ENCODE data around the gene GOLGA8S.
"Not testable (repeated sequence)": the region's sequence is repeated elsewhere in the genome, so short reads cannot be mapped to it uniquely, and the experiment has no call there.

The GOLGA8S gene

DNA sequence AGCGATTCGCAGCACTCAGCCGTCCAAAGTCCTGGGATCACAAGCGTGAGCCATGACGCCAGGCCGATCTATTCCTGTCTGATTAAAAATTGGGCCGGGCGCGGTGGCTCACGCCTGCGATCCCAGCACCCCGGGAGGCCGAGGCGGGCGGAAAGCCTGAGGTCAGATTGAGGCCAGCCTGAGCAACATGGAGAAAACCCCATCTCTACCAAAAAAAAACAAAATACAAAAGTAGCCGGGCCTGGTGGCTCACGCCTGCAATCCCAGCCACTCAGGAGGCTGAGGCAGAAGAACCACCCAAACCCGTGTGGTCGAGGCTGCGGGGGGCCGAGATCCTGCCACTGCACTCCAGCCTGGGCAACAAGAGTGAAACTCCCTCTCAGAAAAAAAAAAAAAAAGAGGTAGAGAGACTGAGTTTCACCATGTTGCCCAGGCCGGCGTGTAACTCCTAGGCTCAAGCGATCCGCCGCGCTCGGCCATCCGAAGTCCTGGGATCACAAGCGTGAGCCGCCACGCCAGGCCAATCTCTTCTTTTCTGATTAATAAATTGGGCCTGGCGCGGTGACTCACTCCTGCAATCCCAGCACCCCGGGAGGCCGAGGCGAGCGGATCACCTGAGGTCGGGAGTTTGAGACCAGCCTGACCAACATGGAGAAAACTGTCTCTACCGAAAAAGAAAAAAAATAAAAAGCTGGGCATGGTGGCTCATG lies 18.5 kb downstream of the GOLGA8S start:
- not testable (repeated sequence) for DNase-seq; H3K4me1 ChIP-seq (ENCODE audit: control insufficient read depth, insufficient read depth, low read length, poor library complexity, severe bottlenecking); H3K27me3 ChIP-seq (replicated peaks; ENCODE audit: control insufficient read depth, insufficient read depth, low read length, poor library complexity, severe bottlenecking); H3K9me3 ChIP-seq (ENCODE audit: control insufficient read depth, low read length); H3K27ac ChIP-seq (ENCODE audit: insufficient read depth, low read length, poor library complexity, severe bottlenecking); H3K4me3 ChIP-seq (ENCODE audit: insufficient read depth, low read depth, low read length, poor library complexity, severe bottlenecking); H3K36me3 ChIP-seq (ENCODE audit: control insufficient read depth, insufficient read depth, low read length)

DNA sequence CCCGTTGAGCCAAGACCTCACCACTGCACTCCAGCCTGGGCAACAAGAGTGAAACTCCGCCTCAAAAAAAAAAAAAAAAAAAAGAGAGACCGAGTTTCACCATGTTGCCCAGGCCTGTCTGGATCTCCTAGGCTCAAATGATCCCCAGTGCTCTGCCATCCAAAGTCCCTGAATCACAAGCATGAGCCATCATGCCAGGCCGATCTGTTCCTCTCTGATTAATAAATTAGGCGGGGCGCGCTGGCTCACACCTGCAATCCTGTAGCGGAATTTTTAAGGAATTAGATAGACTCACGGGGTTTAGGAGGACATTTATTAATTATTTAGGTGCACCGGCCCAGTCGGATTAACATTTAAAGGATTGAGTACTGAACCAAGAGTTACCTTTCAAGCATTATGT lies 19.7 kb downstream of the GOLGA8S start:
- DNase-seq; H3K9me3 ChIP-seq (ENCODE audit: control insufficient read depth, low read length); H3K27me3 ChIP-seq (replicated peaks; ENCODE audit: control insufficient read depth, insufficient read depth, low read length, poor library complexity, severe bottlenecking); H3K36me3 ChIP-seq (ENCODE audit: control insufficient read depth, insufficient read depth, low read length); H3K4me3 ChIP-seq (ENCODE audit: insufficient read depth, low read depth, low read length, poor library complexity, severe bottlenecking); H3K4me1 ChIP-seq (ENCODE audit: control insufficient read depth, insufficient read depth, low read length, poor library complexity, severe bottlenecking); H3K27ac ChIP-seq (ENCODE audit: insufficient read depth, low read length, poor library complexity, severe bottlenecking): not testable (repeated sequence)

- not testable (repeated sequence) for H3K9me3 ChIP-seq (ENCODE audit: control insufficient read depth, low read length); H3K4me1 ChIP-seq (ENCODE audit: control insufficient read depth, insufficient read depth, low read length, poor library complexity, severe bottlenecking); H3K27me3 ChIP-seq (replicated peaks; ENCODE audit: control insufficient read depth, insufficient read depth, low read length, poor library complexity, severe bottlenecking); H3K4me3 ChIP-seq (ENCODE audit: insufficient read depth, low read depth, low read length, poor library complexity, severe bottlenecking); H3K36me3 ChIP-seq (ENCODE audit: control insufficient read depth, insufficient read depth, low read length); DNase-seq; H3K27ac ChIP-seq (ENCODE audit: insufficient read depth, low read length, poor library complexity, severe bottlenecking)
These were observed 24.4 kb downstream of the GOLGA8S start for GRCh38 chr15:23378946-23379345.

GRCh38 chr15:23380700-23381099 lies 26.2 kb downstream of the GOLGA8S start:
- not testable (repeated sequence) for H3K4me1 ChIP-seq (ENCODE audit: control insufficient read depth, insufficient read depth, low read length, poor library complexity, severe bottlenecking); H3K36me3 ChIP-seq (ENCODE audit: control insufficient read depth, insufficient read depth, low read length); H3K27me3 ChIP-seq (replicated peaks; ENCODE audit: control insufficient read depth, insufficient read depth, low read length, poor library complexity, severe bottlenecking); H3K4me3 ChIP-seq (ENCODE audit: insufficient read depth, low read depth, low read length, poor library complexity, severe bottlenecking); H3K9me3 ChIP-seq (ENCODE audit: control insufficient read depth, low read length); H3K27ac ChIP-seq (ENCODE audit: insufficient read depth, low read length, poor library complexity, severe bottlenecking); DNase-seq

DNA sequence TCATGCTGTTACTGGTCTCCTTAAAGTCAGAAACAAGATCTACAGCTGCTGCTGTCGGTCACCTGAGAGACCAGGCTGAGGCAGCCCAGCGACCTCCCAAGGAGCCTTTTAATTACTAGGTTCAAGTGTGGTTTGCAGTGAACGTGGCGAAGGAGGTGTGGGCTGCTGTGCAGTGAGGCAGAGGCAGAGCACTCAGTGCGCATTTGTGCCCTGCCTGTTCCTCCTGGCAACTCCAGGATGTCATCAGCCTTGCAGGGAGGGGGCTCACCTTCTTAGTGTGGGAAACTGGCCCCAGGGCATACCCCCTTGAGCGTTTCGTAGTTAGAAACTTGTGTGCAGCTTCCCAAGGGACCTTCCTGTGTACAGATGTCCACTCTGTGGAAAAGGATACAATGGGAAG lies 26.6 kb downstream of the GOLGA8S start:
- not testable (repeated sequence) for DNase-seq; H3K4me3 ChIP-seq (ENCODE audit: insufficient read depth, low read depth, low read length, poor library complexity, severe bottlenecking); H3K4me1 ChIP-seq (ENCODE audit: control insufficient read depth, insufficient read depth, low read length, poor library complexity, severe bottlenecking); H3K9me3 ChIP-seq (ENCODE audit: control insufficient read depth, low read length); H3K27me3 ChIP-seq (replicated peaks; ENCODE audit: control insufficient read depth, insufficient read depth, low read length, poor library complexity, severe bottlenecking); H3K36me3 ChIP-seq (ENCODE audit: control insufficient read depth, insufficient read depth, low read length); H3K27ac ChIP-seq (ENCODE audit: insufficient read depth, low read length, poor library complexity, severe bottlenecking)

DNA sequence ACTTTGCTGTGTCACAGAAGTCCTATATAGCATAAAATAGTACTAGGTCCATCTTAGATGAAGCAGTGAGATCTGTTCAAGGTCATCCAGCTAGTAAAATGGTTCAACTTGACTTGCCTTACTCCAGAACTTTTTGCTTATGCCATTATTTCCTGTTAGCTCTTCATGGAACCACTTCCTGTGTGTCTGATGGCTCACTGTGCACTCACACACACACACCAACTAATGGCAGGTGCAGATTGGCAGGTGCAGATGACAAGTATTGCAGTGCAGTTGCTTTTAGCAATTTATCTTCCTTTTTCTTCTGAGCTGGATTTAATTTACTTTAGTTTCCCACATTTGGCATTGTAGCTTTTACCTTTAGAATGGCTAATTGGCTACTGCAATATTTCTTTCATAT lies 29.8 kb downstream of the GOLGA8S start:
- Histone ChIP-seq H3K27me3 (replicated peaks; ENCODE audit: control insufficient read depth, insufficient read depth, low read length, poor library complexity, severe bottlenecking) (no peaks in the 10 kb centered on the region), H3K4me1 (ENCODE audit: control insufficient read depth, insufficient read depth, low read length, poor library complexity, severe bottlenecking) (no peaks in the 10 kb centered on the region), H3K9me3 (ENCODE audit: control insufficient read depth, low read length) (no peaks in the 10 kb centered on the region), H3K4me3 (ENCODE audit: insufficient read depth, low read depth, low read length, poor library complexity, severe bottlenecking) (no peak overlapping the region), H3K36me3 (ENCODE audit: control insufficient read depth, insufficient read depth, low read length) (no peaks in the 10 kb centered on the region), H3K27ac (ENCODE audit: insufficient read depth, low read length, poor library complexity, severe bottlenecking) (no peak overlapping the region)
- no peak for DNase-seq

DNA sequence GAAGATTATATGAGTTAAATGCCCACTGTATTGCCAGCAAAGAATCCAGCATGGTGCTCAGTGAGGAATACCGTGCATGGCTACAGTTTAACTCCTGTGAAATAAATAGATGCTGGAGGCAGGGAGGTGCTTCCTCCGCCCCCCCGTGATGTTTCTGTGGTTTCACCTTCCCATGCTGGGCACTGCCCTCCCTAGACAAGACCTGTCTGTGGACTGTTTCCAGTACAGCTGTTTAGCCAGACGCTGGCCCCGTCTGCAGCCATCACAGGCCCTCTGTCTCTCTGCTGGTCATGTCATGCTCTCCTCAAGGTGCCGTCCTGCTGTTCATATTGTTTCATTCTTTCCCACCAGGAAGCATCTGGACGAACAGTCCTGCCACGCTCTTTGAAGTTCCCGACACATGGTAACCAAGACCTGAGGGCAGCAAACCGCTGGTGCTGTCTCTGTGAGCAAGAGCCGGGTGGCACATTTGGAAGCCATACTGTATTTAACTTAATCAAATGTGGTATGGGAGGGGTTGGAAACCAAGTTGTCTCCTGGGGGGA lies 31.4 kb downstream of the GOLGA8S start:
- Histone ChIP-seq H3K36me3 (ENCODE audit: control insufficient read depth, insufficient read depth, low read length) (no peaks in the 10 kb centered on the region), H3K4me1 (ENCODE audit: control insufficient read depth, insufficient read depth, low read length, poor library complexity, severe bottlenecking) (no peaks in the 10 kb centered on the region), H3K9me3 (ENCODE audit: control insufficient read depth, low read length) (no peaks in the 10 kb centered on the region), H3K27ac (ENCODE audit: insufficient read depth, low read length, poor library complexity, severe bottlenecking) (no peak overlapping the region), H3K27me3 (replicated peaks; ENCODE audit: control insufficient read depth, insufficient read depth, low read length, poor library complexity, severe bottlenecking) (no peaks in the 10 kb centered on the region), H3K4me3 (ENCODE audit: insufficient read depth, low read depth, low read length, poor library complexity, severe bottlenecking) (no peak overlapping the region)
- no peak for DNase-seq

DNA sequence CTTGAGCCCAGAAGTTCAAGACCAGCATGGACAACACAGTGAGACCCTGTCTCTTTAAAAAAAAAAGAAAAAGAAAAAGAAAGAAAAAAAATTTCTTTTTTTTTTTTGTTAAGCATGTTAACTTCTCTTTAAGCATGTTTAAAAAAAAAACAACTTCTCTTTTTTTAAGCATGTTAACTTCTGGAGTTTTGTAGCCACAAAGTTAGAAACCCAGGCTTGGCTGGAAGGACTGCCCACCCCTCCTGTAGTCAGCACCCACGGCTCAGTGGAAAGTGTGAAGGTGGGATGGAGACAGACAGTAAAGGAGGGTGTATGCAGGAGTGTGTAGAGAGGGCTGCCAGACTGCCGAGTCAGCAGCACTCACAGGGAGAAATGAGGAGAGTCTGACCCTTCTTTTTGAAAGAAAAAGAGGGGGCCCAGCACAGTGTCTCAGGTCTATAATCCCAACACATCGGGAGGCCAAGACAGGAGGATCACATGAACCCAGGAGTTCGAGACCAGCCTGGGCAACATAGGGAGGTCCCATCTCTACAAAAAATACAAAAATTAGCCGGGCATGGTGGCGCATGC lies 33.2 kb downstream of the GOLGA8S start:
- Histone ChIP-seq H3K27ac (ENCODE audit: insufficient read depth, low read length, poor library complexity, severe bottlenecking) (no peak overlapping the region), H3K4me1 (ENCODE audit: control insufficient read depth, insufficient read depth, low read length, poor library complexity, severe bottlenecking) (no peaks in the 10 kb centered on the region), H3K36me3 (ENCODE audit: control insufficient read depth, insufficient read depth, low read length) (no peaks in the 10 kb centered on the region), H3K27me3 (replicated peaks; ENCODE audit: control insufficient read depth, insufficient read depth, low read length, poor library complexity, severe bottlenecking) (no peaks in the 10 kb centered on the region), H3K9me3 (ENCODE audit: control insufficient read depth, low read length) (no peaks in the 10 kb centered on the region), H3K4me3 (ENCODE audit: insufficient read depth, low read depth, low read length, poor library complexity, severe bottlenecking) (no peak overlapping the region)
- no peak for DNase-seq

GRCh38 chr15:23395030-23395692 lies 40.6 kb downstream of the GOLGA8S start:
- H3K4me3 ChIP-seq (ENCODE audit: insufficient read depth, low read depth, low read length, poor library complexity, severe bottlenecking): no peak overlapping the region
- no peaks in the 10 kb centered on the region for H3K27me3 ChIP-seq (replicated peaks; ENCODE audit: control insufficient read depth, insufficient read depth, low read length, poor library complexity, severe bottlenecking)
- H3K27ac ChIP-seq (ENCODE audit: insufficient read depth, low read length, poor library complexity, severe bottlenecking): no peak overlapping the region
- H3K9me3 ChIP-seq (ENCODE audit: control insufficient read depth, low read length): no peaks in the 10 kb centered on the region
- no peaks in the 10 kb centered on the region for H3K36me3 ChIP-seq (ENCODE audit: control insufficient read depth, insufficient read depth, low read length)
- no peaks in the 10 kb centered on the region for H3K4me1 ChIP-seq (ENCODE audit: control insufficient read depth, insufficient read depth, low read length, poor library complexity, severe bottlenecking)
- DNase-seq: no peak

- no peaks in the 10 kb centered on the region for H3K27me3 ChIP-seq (replicated peaks; ENCODE audit: control insufficient read depth, insufficient read depth, low read length, poor library complexity, severe bottlenecking)
- no peak for DNase-seq
- no peaks in the 10 kb centered on the region for H3K36me3 ChIP-seq (ENCODE audit: control insufficient read depth, insufficient read depth, low read length)
- H3K4me1 ChIP-seq (ENCODE audit: control insufficient read depth, insufficient read depth, low read length, poor library complexity, severe bottlenecking): no peaks in the 10 kb centered on the region
- H3K4me3 ChIP-seq (ENCODE audit: insufficient read depth, low read depth, low read length, poor library complexity, severe bottlenecking): no peak overlapping the region
- H3K9me3 ChIP-seq (ENCODE audit: control insufficient read depth, low read length): no peaks in the 10 kb centered on the region
- no peak overlapping the region for H3K27ac ChIP-seq (ENCODE audit: insufficient read depth, low read length, poor library complexity, severe bottlenecking)
These were observed 41.3 kb downstream of the GOLGA8S start for GRCh38 chr15:23395832-23396231.

Measured in effector memory CD4-positive, alpha-beta T cell (primary cell).